B cell (primary cell): ENCODE measurements around the gene ATP5F1E. TPM values are rescaled to one million over a fixed set of nuclear protein-coding genes. Genes with fewer than 3 reads are reported as not detected.
A peak's percentile ranks its signal among the peaks of the same experiment; 100 is the strongest.

Experiments used
- ATAC-seq: fragments of 200-7000 bp; cut with Tn5 transposase; one replicate; pipeline ENCODE4 v1.10.0; 2021; ENCODE audit warnings: low read depth, mild to moderate bottlenecking, moderate number of reproducible peaks, moderate library complexity
- CTCF ChIA-PET: fragments of 350-600 bp; sonication (Branson Sonifier 250); formaldehyde crosslinking; loops from one replicate; lab custom pipeline; 2021; ENCODE audit warnings: antibody characterized with exemption, inconsistent platforms; lab: Charles Lee
- POLR2A ChIA-PET: fragments of 350-600 bp; sonication (Branson Sonifier 250); formaldehyde crosslinking; loops from one replicate; lab custom pipeline; 2021; ENCODE audit warnings: antibody characterized with exemption; lab: Charles Lee
- DNase-seq: peaks from one replicate; pipeline ENCODE4 v3.0.0; 2013
- H2AFZ ChIP-seq: 2 replicates; pipeline ENCODE4 v1.6.1; 2012; ENCODE audit warnings: mild to moderate bottlenecking, low read depth, low read length; ENCODE audit not compliant: insufficient read depth, poor library complexity, severe bottlenecking
- H3K27ac ChIP-seq, 2 donors: 1 replicate in 1 of 2; 2 replicates in 1 of 2; pipeline ENCODE4 v1.5.1; 2012 to 2013; ENCODE audit warnings: low read length in 2 of 2, mild to moderate bottlenecking in 2 of 2, moderate library complexity in 1 of 2
- H3K27me3 ChIP-seq, 4 experiments: fragments of 200-600 bp in 1 of 4; sonication (generic) in 1 of 4; replicated peaks in 1 of 4; 1 replicate in 2 of 4; 2 replicates in 2 of 4; pipeline versions ENCODE4 v1.6.1 to v1.7.0; 2013 to 2016; ENCODE audit warnings: low read length in 3 of 4, mild to moderate bottlenecking in 2 of 4, mixed read lengths in 1 of 4, moderate library complexity in 1 of 4; ENCODE audit not compliant: insufficient read depth in 4 of 4, control insufficient read depth in 3 of 4; ENCODE audit errors: control extremely low read depth in 1 of 4
- H3K36me3 ChIP-seq, 2 experiments: replicated peaks in 1 of 2; 1 replicate in 1 of 2; 2 replicates in 1 of 2; pipeline versions ENCODE4 v1.6.1 to v1.7.1; 2013; ENCODE audit warnings: low read length in 1 of 2; ENCODE audit not compliant: insufficient read depth in 2 of 2, control insufficient read depth in 1 of 2; ENCODE audit errors: control extremely low read depth in 1 of 2, extremely low read depth in 1 of 2
- H3K4me1 ChIP-seq, 2 donors: fragments of 200-600 bp in 1 of 2; sonication (generic) in 1 of 2; 1 replicate in 1 of 2; 2 replicates in 1 of 2; pipeline versions ENCODE4 v1.5.1 to v1.6.1; 2013 to 2017; ENCODE audit warnings: low read length in 2 of 2; ENCODE audit not compliant: control insufficient read depth in 2 of 2, insufficient read depth in 2 of 2
- H3K4me2 ChIP-seq: replicated peaks from 2 replicates; pipeline ENCODE3; 2012; ENCODE audit warnings: mild to moderate bottlenecking, low read depth, low read length; ENCODE audit not compliant: poor library complexity, severe bottlenecking
- H3K4me3 ChIP-seq, 5 experiments: fragments of 200-600 bp in 1 of 5; sonication (generic) in 1 of 5; 1 replicate in 3 of 5; 2 replicates in 2 of 5; pipeline versions ENCODE4 v1.5.1 to v1.7.0; 2011 to 2016; ENCODE audit warnings: low read length in 4 of 5, mild to moderate bottlenecking in 4 of 5, low read depth in 2 of 5, control low read depth in 1 of 5, moderate library complexity in 1 of 5; ENCODE audit not compliant: insufficient read depth in 1 of 5; ENCODE audit errors: control extremely low read depth in 1 of 5, extremely low read depth in 1 of 5
- H3K79me2 ChIP-seq: fragments of 200-600 bp; sonication (generic); one replicate; pipeline ENCODE4 v1.6.0; 2016; ENCODE audit warnings: low read length; ENCODE audit not compliant: control insufficient read depth, insufficient read depth
- H3K9ac ChIP-seq: fragments of 200-600 bp; sonication (generic); 2 replicates; pipeline ENCODE4 v1.6.1; 2017; ENCODE audit warnings: mild to moderate bottlenecking, low read length, moderate library complexity
- H3K9me3 ChIP-seq, 3 donors: one replicate each; pipeline versions ENCODE4 v1.6.1 to v1.7.1; 2013; ENCODE audit warnings: low read length in 2 of 3; ENCODE audit not compliant: control insufficient read depth in 2 of 3, insufficient read depth in 1 of 3; ENCODE audit errors: control extremely low read depth in 1 of 3
- H4K20me1 ChIP-seq: 2 replicates; pipeline ENCODE4 v1.6.0; 2012; ENCODE audit warnings: mild to moderate bottlenecking, low read length; ENCODE audit not compliant: insufficient read depth, control insufficient read depth, poor library complexity, severe bottlenecking
- H3K27ac Mint-ChIP-seq: one replicate; pipeline ENCODE4 v1.8.0; 2021; ENCODE audit warnings: mixed read lengths
- H3K27me3 Mint-ChIP-seq: one replicate; pipeline ENCODE4 v1.8.0; 2021; ENCODE audit warnings: mixed read lengths
- H3K4me1 Mint-ChIP-seq: one replicate; pipeline ENCODE4 v1.8.0; 2021; ENCODE audit warnings: mixed read lengths
- H3K4me3 Mint-ChIP-seq: one replicate; pipeline ENCODE4 v1.8.0; 2021; ENCODE audit warnings: mixed read lengths
- H3K9me3 Mint-ChIP-seq: one replicate; pipeline ENCODE4 v1.8.0; 2022; ENCODE audit warnings: mixed read lengths; ENCODE audit not compliant: insufficient read depth
- EZH2 ChIP-seq: IDR thresholded peaks from 2 replicates; pipeline ENCODE4 v1.6.1; 2012; ENCODE audit warnings: borderline replicate concordance, low read depth, mild to moderate bottlenecking, moderate library complexity, low read length; ENCODE audit not compliant: insufficient read depth, poor library complexity, severe bottlenecking
- WGBS: methylation state at CpG from one replicate; pipeline ENCODE4 v1.1.5; 2013; ENCODE audit warnings: missing lambda C conversion rate; ENCODE audit not compliant: insufficient coverage; 5-methylcytosine and 5-hydroxymethylcytosine counted together
- intact Hi-C: fragments of 100-400 bp; cut with micrococcal nuclease; formaldehyde crosslinking; loops from one replicate; pipeline ENCODE4 v1.10.0; 2022
- polyA plus RNA-seq: library from polyadenylated mRNA; depleted of rRNA; stranded (reverse); fragments of >200 nt; gene quantifications from 2 replicates; pipeline ENCODE4 v1.2.3, GENCODE V29; 2012
- total RNA-seq, 2 donors: library from RNA; stranded (reverse); fragments of 120-200 nt in 1 of 2; gene quantifications; 1 replicate in 1 of 2; 2 replicates in 1 of 2; pipeline versions ENCODE4 v1.2.3 to v1.2.4, GENCODE V29; 2013 to 2022
- TF ChIP-seq, protein P1 (sequence below): fragments of 200-600 bp; IDR thresholded peaks from one replicate; pipeline ENCODE4 v1.8.0; 2022; ENCODE audit warnings: antibody characterized with exemption, mild to moderate bottlenecking

The ATP5F1E gene
- total and polyA plus RNA-seq, 2 donors (not counting 1 experiment from before 2014, with no cell fraction given), result 22.2 to 55.0 TPM

DNA sequence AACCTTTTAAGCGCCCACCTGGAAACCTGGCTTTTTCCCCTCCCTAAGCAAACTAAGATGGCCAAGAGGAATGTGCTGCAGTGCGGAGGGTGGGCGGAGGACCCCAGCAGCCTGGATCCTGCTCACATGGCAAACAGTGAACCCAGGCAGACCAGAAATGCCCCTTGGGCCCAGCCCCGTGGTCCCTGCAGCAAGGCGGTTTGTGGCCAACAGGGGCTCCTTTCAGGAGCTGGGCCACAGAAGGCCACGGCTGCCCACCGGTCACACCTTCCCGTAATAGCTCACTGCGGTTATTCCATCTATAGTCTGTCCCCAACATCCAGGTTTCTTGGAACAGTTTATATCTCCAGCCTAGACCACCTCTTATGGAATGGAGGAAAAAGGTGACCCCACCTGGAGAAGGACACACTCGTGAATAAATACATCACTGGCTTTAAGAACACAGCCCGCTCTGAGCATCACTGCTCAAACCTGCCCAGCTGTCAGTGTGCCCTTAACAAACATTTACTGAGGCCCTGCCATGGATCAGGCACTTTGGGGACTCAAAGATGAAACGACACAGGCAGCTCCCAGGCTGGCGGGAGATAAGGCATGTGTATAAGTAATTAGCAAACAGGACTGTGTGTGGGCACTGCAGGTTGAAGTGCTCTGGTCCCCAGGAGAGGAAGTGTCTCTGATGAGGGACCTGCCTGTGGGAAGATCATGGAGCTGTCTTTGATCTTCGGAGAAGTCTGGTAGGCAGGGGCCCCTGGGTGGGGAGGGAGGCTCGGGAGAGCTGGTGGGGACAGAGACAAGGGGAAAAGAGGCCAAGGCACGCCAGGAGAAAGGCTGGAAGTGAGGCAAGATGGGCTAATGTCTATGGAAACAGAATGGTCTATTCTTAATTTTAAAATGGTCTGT lies 16.1 kb downstream of the ATP5F1E start:
- H3K4me2 ChIP-seq, result peak overlapping the region; percentile 54
- 60% methylated on average over 11 of the region's 16 CpGs for WGBS
- DNase-seq, result no peak

More for the DNA sequence above, 16.1 kb downstream of the ATP5F1E start:
- Histone ChIP-seq H3K9ac (peak overlapping the region; percentile 16), H3K36me3 (no peaks in the 10 kb centered on the region), H3K4me3 (peak overlapping the region in 1 of 5 experiments; percentile 2), H4K20me1 (no peaks in the 10 kb centered on the region), H3K79me2 (peaks cover 37% of the 10 kb centered on the region), H3K27ac (peak overlapping the region; percentile 21 to 35), H2AFZ (peak overlapping the region; percentile 27), H3K4me1 (peaks cover 20 to 24% of the 10 kb centered on the region in 2 donors), H3K9me3 (no peaks in the 10 kb centered on the region), H3K27me3 (no peaks in the 10 kb centered on the region)
- H3K4me1 Mint-ChIP-seq, result peaks cover 44% of the 10 kb centered on the region
- H3K27ac Mint-ChIP-seq, result peak overlapping the region; percentile 87
- H3K4me3 Mint-ChIP-seq, result peak overlapping the region; percentile 76
- H3K9me3 Mint-ChIP-seq, result no peaks in the 10 kb centered on the region
- intact Hi-C loops, result loop anchor here (1.0 to 2.0 kb wide), 2 partner anchors 9 to 17 kb away; partner anchors contain the start of genes ATP5F1E and CTSZ
- ATAC-seq, result no peak
- no peak for TF ChIP-seq EZH2
- TF ChIP-seq, protein P1, sequence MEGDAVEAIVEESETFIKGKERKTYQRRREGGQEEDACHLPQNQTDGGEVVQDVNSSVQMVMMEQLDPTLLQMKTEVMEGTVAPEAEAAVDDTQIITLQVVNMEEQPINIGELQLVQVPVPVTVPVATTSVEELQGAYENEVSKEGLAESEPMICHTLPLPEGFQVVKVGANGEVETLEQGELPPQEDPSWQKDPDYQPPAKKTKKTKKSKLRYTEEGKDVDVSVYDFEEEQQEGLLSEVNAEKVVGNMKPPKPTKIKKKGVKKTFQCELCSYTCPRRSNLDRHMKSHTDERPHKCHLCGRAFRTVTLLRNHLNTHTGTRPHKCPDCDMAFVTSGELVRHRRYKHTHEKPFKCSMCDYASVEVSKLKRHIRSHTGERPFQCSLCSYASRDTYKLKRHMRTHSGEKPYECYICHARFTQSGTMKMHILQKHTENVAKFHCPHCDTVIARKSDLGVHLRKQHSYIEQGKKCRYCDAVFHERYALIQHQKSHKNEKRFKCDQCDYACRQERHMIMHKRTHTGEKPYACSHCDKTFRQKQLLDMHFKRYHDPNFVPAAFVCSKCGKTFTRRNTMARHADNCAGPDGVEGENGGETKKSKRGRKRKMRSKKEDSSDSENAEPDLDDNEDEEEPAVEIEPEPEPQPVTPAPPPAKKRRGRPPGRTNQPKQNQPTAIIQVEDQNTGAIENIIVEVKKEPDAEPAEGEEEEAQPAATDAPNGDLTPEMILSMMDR, result no peak
- H3K27me3 Mint-ChIP-seq, result no peaks in the 10 kb centered on the region
- POLR2A ChIA-PET, result interaction anchor here (1.5 to 1.7 kb wide), 2 partner anchors 11 to 16 kb away, joined by 6 to 8 read pairs; partner anchors contain the start of gene ATP5F1E
- CTCF ChIA-PET, result no interaction called here
